Neutrophil (primary cell): ENCODE measurements around the gene LETM1.

ENCODE experiments used
- H3K27ac ChIP-seq: fragments of 200-600 bp; sonication (generic); 2 replicates; pipeline ENCODE4 v1.5.1; 2016; ENCODE audit warnings: mild to moderate bottlenecking, moderate library complexity
- H3K27me3 ChIP-seq: fragments of 200-600 bp; sonication (generic); 2 replicates; pipeline ENCODE4 v1.6.0; 2016; ENCODE audit warnings: mild to moderate bottlenecking
- H3K36me3 ChIP-seq: fragments of 200-600 bp; sonication (generic); 2 replicates; pipeline ENCODE4 v1.5.1; 2017
- H3K4me1 ChIP-seq, 2 experiments: fragments of 200-600 bp in 1 of 2; sonication (generic) in 1 of 2; 1 replicate in 1 of 2; 2 replicates in 1 of 2; pipeline versions ENCODE4 v1.5.1 to v1.6.1; 2013 to 2016; ENCODE audit warnings: low read depth in 1 of 2, low read length in 1 of 2, mild to moderate bottlenecking in 1 of 2, moderate library complexity in 1 of 2; ENCODE audit not compliant: control insufficient read depth in 1 of 2, insufficient read depth in 1 of 2
- H3K4me3 ChIP-seq, 2 experiments: fragments of 200-600 bp in 1 of 2; sonication (generic) in 1 of 2; 1 replicate in 1 of 2; 2 replicates in 1 of 2; pipeline ENCODE4 v1.5.1; 2013 to 2016; ENCODE audit warnings: low read depth in 1 of 2, low read length in 1 of 2, mild to moderate bottlenecking in 1 of 2, moderate library complexity in 1 of 2
- H3K9me3 ChIP-seq: fragments of 200-600 bp; sonication (generic); 2 replicates; pipeline ENCODE4 v1.5.1; 2016
- CTCF ChIP-seq: fragments of 200-600 bp; sonication (generic); IDR thresholded peaks from 2 replicates; pipeline ENCODE4 v1.5.1; 2016; ENCODE audit warnings: antibody characterized with exemption

The LETM1 gene

GRCh38 chr4:1803523-1804423 lies 52.2 kb downstream of the LETM1 start:
- no peaks in the 10 kb centered on the region for H3K9me3 ChIP-seq
- H3K36me3 ChIP-seq, result no peaks in the 10 kb centered on the region
- H3K27me3 ChIP-seq, result peaks cover 5% of the 10 kb centered on the region
- no peak overlapping the region for H3K27ac ChIP-seq
- H3K4me1 ChIP-seq, result no peaks in the 10 kb centered on the region
- no peak overlapping the region for H3K4me3 ChIP-seq
- no peak for TF ChIP-seq CTCF

- Histone ChIP-seq H3K27me3 (peaks cover 14% of the 10 kb centered on the region), H3K4me3 (no peak overlapping the region), H3K4me1 (no peaks in the 10 kb centered on the region), H3K9me3 (no peaks in the 10 kb centered on the region), H3K27ac (no peak overlapping the region), H3K36me3 (no peaks in the 10 kb centered on the region)
- TF ChIP-seq CTCF, result no peak
Measured at GRCh38 chr4:1802720-1803522, 53.0 kb downstream of the LETM1 start.

- Histone ChIP-seq H3K9me3 (no peaks in the 10 kb centered on the region), H3K27ac (no peak overlapping the region), H3K4me1 (no peaks in the 10 kb centered on the region), H3K36me3 (no peaks in the 10 kb centered on the region), H3K4me3 (no peak overlapping the region), H3K27me3 (peaks cover 21% of the 10 kb centered on the region)
- no peak for TF ChIP-seq CTCF
Measured at GRCh38 chr4:1802151-1802715, 53.7 kb downstream of the LETM1 start.

- peaks cover 29% of the 10 kb centered on the region for H3K27me3 ChIP-seq
- no peaks in the 10 kb centered on the region for H3K4me1 ChIP-seq
- H3K27ac ChIP-seq, result no peak overlapping the region
- no peaks in the 10 kb centered on the region for H3K36me3 ChIP-seq
- no peaks in the 10 kb centered on the region for H3K9me3 ChIP-seq
- H3K4me3 ChIP-seq, result no peak overlapping the region
- no peak for TF ChIP-seq CTCF
Measured at GRCh38 chr4:1801286-1801958, 54.5 kb downstream of the LETM1 start.

- Histone ChIP-seq H3K36me3 (no peaks in the 10 kb centered on the region), H3K4me1 (no peaks in the 10 kb centered on the region), H3K27ac (no peak overlapping the region), H3K9me3 (no peaks in the 10 kb centered on the region), H3K27me3 (peaks cover 35% of the 10 kb centered on the region), H3K4me3 (no peak overlapping the region)
- TF ChIP-seq CTCF, result no peak
Measured at GRCh38 chr4:1800805-1801204, 55.2 kb downstream of the LETM1 start.
